Stimulated activated CD8-positive, alpha-beta memory T cell treated with anti-CD3 and anti-CD28 coated beads, Interleukin-12 subunit alpha, Interleukin-12 subunit beta, amount 100 ng/mL, for 4 hours (primary cell): ENCODE measurements around the gene KRT78.

Experiments used
- DNase-seq: peaks from one replicate; pipeline ENCODE4 v3.0.0-alpha.2; 2020; ENCODE audit warnings: low read depth

Gene KRT78

GRCh38 chr12:52824741-52825410 is 23.9 kb downstream of the KRT78 start:
- DNase-seq = no peak

GRCh38 chr12:52823761-52824450 is 24.9 kb downstream of the KRT78 start:
- DNase-seq = no peak

GRCh38 chr12:52822771-52823510 is 25.9 kb downstream of the KRT78 start:
- no peak for DNase-seq

GRCh38 chr12:52821826-52822660 is 26.8 kb downstream of the KRT78 start:
- no peak for DNase-seq

- DNase-seq = no peak
These were observed 27.6 kb downstream of the KRT78 start for GRCh38 chr12:52821071-52821730.

GRCh38 chr12:52820521-52820920 is 28.3 kb downstream of the KRT78 start:
- DNase-seq = no peak

- DNase-seq = no peak
These were observed 28.9 kb downstream of the KRT78 start for GRCh38 chr12:52819731-52820510.

- DNase-seq = no peak
These were observed 29.8 kb downstream of the KRT78 start for GRCh38 chr12:52818887-52819420.

- DNase-seq = no peak
These were observed 30.4 kb downstream of the KRT78 start for GRCh38 chr12:52818388-52818787.

GRCh38 chr12:52817699-52818238 is 31.0 kb downstream of the KRT78 start:
- no peak for DNase-seq

- DNase-seq = no peak
These were observed 31.6 kb downstream of the KRT78 start for GRCh38 chr12:52817003-52817698.

- DNase-seq = no peak
These were observed 32.9 kb downstream of the KRT78 start for GRCh38 chr12:52815676-52816588.

GRCh38 chr12:52815161-52815560 is 33.6 kb downstream of the KRT78 start:
- no peak for DNase-seq

GRCh38 chr12:52814710-52815155 is 34.1 kb downstream of the KRT78 start:
- no peak for DNase-seq

- no peak for DNase-seq
These were observed 34.7 kb downstream of the KRT78 start, which contains the start of gene KRT4 for GRCh38 chr12:52813885-52814709. Gene KRT4 (minus strand): TSS chr12:52814116. CDS start chr12:52814058, 58 bp downstream.

GRCh38 chr12:52813203-52813819 is 35.5 kb downstream of the KRT78 start:
- no peak for DNase-seq

GRCh38 chr12:52812749-52813148 is 36.0 kb downstream of the KRT78 start:
- no peak for DNase-seq
